ENCODE measurements around the gene MSMB.

- TF ChIP-seq CTCF (conservative IDR thresholded peaks at IDR 0.05) (no peak; the same call in 1 of the 2 replicates), EZH2 (IDR thresholded peaks at IDR 0.05; ENCODE audit: low read depth) (no peak)
Measured at GRCh38 chr10:46048152-46048551, 2.1 kb upstream of the MSMB start.

Data from PC-9 (cell line).